ENCODE data around the gene VSTM2B.
"Not testable (repeated sequence)": the region's sequence is repeated elsewhere in the genome, so short reads cannot be mapped to it uniquely, and the experiment has no call there.

Gene VSTM2B

DNA sequence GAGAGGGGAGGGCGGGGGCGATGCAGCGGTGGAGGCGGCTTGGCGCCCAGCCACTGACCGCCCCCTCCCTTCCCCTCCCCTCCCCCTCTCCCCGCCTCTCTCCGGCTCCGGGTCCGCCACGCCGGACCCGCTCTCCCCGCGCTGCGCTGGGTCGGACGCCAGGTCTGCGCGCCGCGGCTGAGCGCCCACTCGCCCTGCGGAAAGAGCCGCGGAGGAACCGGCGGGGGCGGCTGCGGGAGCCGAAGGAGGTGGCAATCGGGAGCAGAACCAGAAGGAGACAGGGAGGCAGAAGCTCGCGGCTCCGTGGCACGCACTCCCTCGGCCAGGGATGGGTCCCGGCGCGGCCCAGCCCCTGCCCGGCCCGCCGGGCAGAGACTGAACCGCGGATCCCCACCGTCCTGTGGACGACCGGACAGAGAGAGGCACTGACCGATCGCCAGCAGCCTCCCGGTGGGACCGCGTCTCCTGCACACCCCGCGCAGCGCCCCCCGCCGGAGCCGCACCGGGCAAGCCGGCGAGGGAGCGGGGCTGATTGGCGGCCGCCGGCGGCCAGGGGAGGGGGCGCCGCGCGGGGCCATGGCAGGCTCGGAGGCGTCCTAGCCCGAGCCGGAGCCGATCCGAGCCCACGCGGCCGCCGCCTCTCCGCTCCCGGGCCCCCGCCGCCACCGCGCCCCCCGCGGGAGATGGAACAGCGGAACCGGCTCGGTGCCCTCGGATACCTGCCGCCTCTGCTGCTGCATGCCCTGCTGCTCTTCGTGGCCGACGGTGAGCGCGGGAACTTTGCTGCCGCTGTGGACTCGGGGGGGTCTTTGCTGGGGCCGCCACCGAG is at the start of gene VSTM2B:
VSTM2B (plus strand) TSS at position 94 of the 829 bp plus-strand sequence; CDS start at position 684, 590 bp downstream.
- DNase-seq: no peak

DNA sequence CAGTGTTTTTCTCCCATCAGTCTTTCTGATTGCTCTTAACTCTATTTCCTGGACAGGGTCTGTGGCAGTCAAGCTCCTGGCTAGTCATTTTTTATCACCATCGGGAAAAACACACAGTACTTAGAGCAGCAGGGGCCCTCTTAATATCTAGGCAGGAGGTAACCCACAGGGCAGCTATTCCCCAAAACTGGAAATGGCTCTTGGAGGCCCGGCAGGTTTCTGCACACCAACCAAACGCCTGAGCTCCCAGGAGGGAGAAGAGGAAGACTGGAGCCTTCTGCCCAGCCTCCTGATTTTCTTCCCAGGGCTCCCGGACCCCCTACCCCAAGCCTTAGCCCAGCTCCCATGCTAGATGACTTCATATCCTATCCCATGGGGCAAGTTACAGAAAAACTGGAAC is 49.3 kb upstream of the VSTM2B start:
- no peak for DNase-seq

- DNase-seq: no peak
These were observed 47.8 kb upstream of the VSTM2B start for GRCh38 chr19:29477831-29478577.

DNA sequence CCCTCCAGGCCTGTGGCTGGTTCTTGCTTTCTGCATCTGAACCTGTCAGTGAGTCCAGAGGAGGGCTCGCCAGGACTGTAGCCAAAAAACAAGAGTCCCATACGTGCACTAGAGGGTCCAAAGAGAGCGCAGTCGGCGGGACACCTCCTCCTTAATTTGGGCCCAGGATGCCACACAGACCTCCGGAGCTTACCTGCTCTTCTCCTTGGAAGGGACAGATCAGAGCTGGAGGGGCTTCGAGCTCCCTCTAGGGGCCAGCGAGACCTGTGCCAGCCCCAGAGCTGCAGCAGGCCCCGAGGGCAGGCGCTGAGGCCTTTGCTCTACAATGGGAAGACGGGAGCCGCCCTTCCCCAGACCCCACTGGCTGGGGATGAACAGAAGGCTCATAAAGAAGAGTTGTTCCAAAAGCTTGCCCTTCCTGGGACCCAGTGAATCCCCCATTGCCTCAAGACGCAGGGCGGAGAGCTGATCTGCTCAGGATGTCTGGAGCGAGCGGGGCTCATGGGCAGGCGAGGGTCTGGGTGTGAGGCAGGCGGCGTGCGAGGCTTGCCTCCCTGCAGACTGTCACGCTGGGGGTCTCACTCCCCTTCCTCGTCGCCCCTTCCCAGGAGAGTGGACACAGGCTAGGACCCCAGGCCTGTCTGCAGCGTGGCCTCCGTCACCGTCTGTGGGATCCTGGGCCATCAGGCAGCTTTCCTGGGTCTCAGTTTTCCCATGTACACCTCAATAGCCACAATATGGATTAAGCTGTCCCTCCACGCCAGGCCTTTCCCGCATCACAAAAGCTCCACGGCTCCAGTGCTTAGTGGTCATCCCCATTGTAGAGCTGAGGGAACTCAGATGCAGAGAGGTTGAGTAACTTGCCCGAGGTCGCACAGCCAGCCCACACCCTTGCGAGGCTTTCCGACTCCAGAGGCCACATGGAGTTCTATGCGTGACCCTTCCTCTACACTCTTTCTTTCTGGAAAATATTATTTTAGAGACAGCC is 46.9 kb upstream of the VSTM2B start:
- no peak for DNase-seq

GRCh38 chr19:29479941-29480340 is 45.9 kb upstream of the VSTM2B start:
- no peak for DNase-seq

- no peak for DNase-seq
These were observed 45.3 kb upstream of the VSTM2B start for GRCh38 chr19:29480507-29480906.

DNA sequence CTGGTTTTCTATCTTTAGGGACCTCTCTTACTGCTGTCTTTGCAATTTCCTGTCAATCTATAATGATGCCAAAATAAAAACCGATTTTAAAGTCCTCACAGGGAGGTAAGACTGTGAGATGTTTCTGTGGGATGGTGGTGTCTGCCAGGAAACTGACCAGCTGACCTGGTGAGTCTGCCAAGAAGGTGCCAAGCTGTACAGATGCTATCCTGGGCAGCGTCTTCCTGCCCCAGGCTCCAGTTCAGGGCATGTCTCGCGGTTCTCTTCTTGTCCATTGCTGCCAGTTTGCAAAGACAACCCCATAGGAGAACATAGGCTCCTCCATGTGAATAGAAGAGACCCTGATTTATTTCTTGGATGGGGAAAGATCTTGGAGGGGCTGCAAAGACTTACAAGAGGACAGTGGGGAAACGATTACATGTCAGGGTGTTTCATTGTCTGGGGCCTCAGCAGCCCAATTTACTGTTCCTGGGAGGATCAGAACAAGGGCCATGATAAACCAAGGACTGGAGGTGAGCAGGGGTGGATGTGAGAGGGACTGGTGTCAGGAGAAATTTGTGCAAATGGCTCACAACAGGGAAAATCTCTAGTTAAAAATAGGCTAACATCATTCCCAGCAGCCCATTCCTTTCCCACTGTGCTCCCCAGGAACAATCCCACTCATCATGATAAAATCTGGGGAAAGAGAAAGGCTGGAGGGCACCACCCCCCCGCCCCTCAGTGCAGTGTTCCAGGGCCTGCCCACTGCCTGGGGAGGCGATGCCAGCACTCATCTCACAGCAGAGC is 42.7 kb upstream of the VSTM2B start:
- DNase-seq: no peak

- no peak for DNase-seq
These were observed 42.2 kb upstream of the VSTM2B start for GRCh38 chr19:29483641-29483920.

- DNase-seq: no peak
These were observed 41.7 kb upstream of the VSTM2B start for GRCh38 chr19:29483944-29484581.

DNA sequence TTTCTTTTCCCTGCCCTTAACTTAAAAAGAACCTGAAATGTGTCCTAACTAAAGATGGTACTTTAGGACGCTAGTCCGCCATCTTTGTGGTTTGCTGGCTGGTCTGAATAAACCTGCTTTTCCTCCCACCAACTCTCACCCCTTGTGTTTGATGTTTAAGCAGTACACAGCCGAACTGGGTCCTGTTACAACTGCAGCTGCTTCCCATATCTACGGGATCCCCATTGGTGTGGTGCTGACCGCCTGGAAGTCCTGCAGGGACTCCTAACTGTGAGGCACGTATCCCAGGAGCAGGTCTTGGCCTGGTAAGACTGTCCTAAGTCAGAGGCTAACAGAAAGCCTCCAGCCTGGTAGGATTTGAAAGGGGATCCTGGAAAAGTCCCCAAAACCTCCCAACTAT is 40.9 kb upstream of the VSTM2B start:
- no peak for DNase-seq

- DNase-seq: no peak
These were observed 40.5 kb upstream of the VSTM2B start for GRCh38 chr19:29485293-29485692.

DNA sequence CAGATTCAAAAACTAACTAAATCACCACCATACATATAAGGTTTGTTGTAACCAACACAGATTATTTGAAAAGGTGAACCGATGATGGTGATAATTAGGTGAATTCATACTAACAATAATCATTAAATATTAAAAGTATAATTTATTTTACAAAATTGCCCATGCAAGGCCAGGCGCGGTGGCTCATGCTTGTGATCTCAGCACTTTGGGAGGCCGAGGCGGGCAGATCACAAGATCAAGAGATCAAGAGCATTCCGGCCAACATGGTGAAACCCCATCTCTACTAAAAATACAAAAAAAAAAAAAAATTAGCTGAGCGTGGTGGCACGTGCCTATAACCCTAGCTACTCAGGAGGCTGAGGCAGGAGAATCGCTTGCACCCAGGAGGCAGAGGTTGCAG is 38.8 kb upstream of the VSTM2B start:
- DNase-seq: not testable (repeated sequence)

- no peak for DNase-seq
These were observed 38.4 kb upstream of the VSTM2B start for GRCh38 chr19:29487432-29487831.

DNA sequence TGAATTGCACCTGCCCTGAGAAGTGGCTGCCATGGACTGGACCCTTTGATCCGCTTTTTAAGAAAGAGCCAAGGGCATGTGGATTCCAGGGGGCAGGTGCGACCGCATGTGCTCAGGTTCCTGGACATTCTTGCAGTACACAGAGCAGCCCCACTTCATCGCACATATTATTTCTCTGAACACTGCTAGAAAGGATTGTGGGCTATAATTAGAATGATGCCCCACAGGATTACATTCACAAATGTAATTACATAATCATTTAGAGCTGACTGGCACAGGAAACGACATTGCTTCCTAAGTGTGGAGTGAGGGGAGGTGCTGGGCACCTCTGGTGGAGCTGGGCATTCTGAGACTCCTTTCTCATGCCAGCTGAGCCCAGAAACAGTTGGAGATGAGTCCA is 37.5 kb upstream of the VSTM2B start:
- DNase-seq: no peak

DNA sequence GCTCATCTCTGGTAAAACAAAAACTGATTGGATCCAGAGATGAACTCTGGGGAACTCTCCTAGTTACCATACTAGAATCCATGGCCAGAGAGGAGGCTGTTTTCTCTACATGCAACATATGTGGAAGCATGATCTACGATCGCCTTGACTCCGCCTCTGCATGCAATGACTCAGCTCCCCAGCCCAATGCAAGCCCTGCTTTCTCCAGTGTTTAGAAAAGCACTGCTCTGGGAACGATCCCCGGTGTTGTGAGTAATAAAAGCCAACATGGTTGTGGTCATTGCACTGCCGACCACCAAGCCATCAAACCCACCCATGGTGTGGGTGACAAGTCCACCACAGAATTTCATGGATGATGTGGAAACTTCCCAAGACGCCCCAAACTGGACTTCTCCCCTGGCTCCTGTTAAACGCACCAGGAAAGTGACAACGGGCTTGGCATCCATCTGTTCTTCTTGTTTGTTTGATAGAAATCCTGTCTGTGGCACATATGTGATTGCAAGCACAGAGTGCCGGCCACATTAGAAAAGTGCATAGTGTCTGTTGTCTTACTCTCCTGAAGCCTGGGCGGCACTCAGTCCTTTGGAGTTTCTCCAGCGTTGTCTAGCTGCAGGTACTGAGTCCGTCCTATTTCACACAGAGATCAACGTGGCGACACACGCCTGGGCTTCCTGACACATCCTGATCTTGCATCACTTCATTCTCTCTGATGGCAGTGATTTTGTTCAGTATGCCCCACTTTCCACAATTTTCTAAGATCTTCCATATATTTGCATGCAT is 36.4 kb upstream of the VSTM2B start:
- no peak for DNase-seq

DNA sequence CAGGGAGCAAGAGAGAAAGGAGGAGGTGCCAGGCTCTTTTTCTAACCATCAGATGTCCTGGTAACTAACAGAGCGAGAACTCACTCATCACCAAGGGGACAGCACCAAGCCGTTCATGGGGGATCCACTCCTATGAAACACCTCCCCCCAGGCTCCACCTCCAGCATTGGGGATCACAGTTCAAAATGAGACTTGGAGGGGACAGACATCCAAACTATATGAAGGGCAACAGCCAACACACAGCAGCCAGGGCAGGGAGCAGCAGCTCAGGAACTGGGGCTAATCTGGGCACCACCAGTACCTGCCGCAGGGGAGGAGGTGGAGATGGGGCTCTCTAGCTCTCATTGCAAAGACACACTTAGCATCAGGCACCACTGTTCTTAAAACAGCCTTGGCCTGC is 34.3 kb upstream of the VSTM2B start:
- no peak for DNase-seq

DNA sequence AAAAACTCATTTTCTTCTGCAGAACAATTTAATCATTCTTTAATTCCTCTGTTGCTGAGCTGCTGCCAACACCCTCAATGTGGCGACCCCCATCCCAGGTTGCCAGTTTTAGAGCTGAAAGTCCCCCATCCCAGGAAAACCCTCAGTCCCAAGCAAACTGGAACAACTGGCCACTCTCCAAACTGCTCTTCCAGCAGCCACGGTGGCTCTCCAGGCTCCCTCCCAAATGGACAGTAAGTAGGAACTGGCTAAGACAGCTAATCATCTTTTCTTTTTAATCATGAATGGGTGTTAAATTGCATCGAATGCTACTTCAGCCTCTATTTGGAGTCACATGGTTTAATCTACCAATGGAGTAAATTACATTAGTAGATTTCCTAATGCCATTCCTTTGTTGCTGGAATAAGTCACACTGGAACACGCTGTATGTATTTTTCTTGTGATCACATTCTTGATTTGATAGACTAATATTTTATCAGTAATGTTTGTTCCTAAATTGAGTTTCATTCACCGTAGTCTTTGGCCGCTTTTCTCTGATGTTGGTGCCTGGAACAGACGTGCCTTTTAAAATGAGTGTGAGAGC is 33.7 kb upstream of the VSTM2B start:
- no peak for DNase-seq

- DNase-seq: no peak
These were observed 33.0 kb upstream of the VSTM2B start for GRCh38 chr19:29492769-29493168.

DNA sequence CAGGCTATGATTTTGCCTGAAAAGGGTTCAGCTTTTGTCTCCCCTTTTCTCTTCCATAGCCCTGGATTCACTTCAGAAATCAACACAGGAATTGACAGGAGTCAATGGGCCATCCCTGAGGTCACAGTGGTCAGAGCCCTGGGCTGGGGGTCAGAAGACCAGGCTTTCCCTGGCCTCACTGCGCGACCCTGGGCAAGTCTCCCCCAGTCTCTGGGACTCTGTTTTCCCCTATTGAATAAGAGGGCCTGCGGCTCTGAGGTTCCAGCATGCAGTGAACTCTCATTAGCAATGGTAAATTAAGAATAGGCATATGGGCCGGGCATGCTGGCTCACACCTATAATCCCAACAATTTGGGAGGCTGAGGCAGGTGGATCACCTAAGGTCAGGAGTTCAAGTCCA is 30.7 kb upstream of the VSTM2B start:
- no peak for DNase-seq

GRCh38 chr19:29495901-29496441 is 29.8 kb upstream of the VSTM2B start:
- no peak for DNase-seq
